ENCODE data around the gene SLC50A1.

SLC50A1 gene

GRCh38 chr1:155124503-155125463 lies 10.9 kb upstream of the SLC50A1 start:
- no peak overlapping the region for H3K4me3 ChIP-seq (ENCODE audit: low read depth, low read length)
- no peak for TF ChIP-seq CTCF (conservative IDR thresholded peaks at IDR 0.05; ENCODE audit: low read depth, low read length)
- peak; percentile 21 for DNase-seq (ENCODE audit: low read depth)

GRCh38 chr1:155125511-155125945 lies 10.1 kb upstream of the SLC50A1 start:
- peak; percentile 11 for DNase-seq (ENCODE audit: low read depth)
- TF ChIP-seq CTCF (conservative IDR thresholded peaks at IDR 0.05; ENCODE audit: low read depth, low read length): no peak
- H3K4me3 ChIP-seq (ENCODE audit: low read depth, low read length): no peak overlapping the region

- H3K4me3 ChIP-seq (ENCODE audit: low read depth, low read length): peak overlapping the region; percentile 52
- peak; percentile 52 for DNase-seq (ENCODE audit: low read depth)
- no peak for TF ChIP-seq CTCF (conservative IDR thresholded peaks at IDR 0.05; ENCODE audit: low read depth, low read length)
Measured at GRCh38 chr1:155125946-155126555, 9.6 kb upstream of the SLC50A1 start.

DNA sequence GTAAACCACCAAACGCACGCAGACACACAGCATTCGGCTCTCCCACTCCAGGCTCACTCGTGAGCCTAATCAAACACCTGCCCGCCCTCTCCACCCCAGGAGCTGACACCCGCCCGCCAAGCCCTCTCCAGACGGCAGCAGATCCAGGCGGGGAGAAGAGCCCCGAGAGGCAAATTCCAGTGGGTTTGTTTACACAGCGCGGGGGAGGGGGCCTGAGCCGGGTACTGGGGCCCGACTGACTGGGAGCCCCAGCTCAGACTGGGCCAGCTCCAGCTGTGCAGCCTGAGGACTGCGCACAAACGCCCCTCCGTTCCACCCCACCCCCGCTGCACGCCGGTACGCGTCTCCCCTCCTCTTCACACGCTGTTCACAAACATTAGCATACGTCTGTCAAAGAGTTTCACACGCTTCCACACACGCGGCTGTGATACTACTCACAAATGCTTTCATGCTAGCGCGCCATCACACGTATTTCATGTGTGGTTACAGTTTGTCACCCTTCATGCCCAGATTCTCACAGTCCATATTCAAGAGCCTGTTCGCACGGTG lies 9.0 kb upstream of the SLC50A1 start:
- no peak for TF ChIP-seq CTCF (conservative IDR thresholded peaks at IDR 0.05; ENCODE audit: low read depth, low read length)
- peak overlapping the region; percentile 52 for H3K4me3 ChIP-seq (ENCODE audit: low read depth, low read length)
- peak; percentile 48 for DNase-seq (ENCODE audit: low read depth)

- peak; percentile 67 for DNase-seq (ENCODE audit: low read depth)
- no peak for TF ChIP-seq CTCF (conservative IDR thresholded peaks at IDR 0.05; ENCODE audit: low read depth, low read length)
- peak within 1 kb of the TSS; percentile 60 for H3K4me3 ChIP-seq (ENCODE audit: low read depth, low read length)
Measured at GRCh38 chr1:155127105-155127966, 8.3 kb upstream of the SLC50A1 start, which contains the start of gene EFNA1. Gene EFNA1 (plus strand): TSS chr1:155127876. CDS start chr1:155127978, 102 bp downstream.

- peak overlapping the region; percentile 60 for H3K4me3 ChIP-seq (ENCODE audit: low read depth, low read length)
- TF ChIP-seq CTCF (conservative IDR thresholded peaks at IDR 0.05; ENCODE audit: low read depth, low read length): no peak
- no peak for DNase-seq (ENCODE audit: low read depth)
Measured at GRCh38 chr1:155127967-155128754, 7.5 kb upstream of the SLC50A1 start.

All from choroid plexus epithelial cell (primary cell).